Upper lobe of left lung (tissue), 4 donors: ENCODE data around the gene SCYGR2.
"Not testable (repeated sequence)": the region's sequence is repeated elsewhere in the genome, so short reads cannot be mapped to it uniquely, and the experiment has no call there.

Source experiments
- CTCF ChIP-seq, 6 experiments: fragments of 450-650 bp in 4 of 6; fragments of 200-600 bp in 2 of 6; sonication (generic) in 2 of 6; IDR thresholded peaks; one replicate each; pipeline ENCODE4 v1.5.1; 2016 to 2019; ENCODE audit warnings: antibody characterized with exemption in 6 of 6
- EP300 ChIP-seq, 4 donors: sonication (generic); formaldehyde crosslinking; IDR thresholded peaks; one replicate each; pipeline ENCODE4 v1.5.1; 2017; ENCODE audit warnings: antibody characterized with exemption in 4 of 4, control low read depth in 2 of 4

- TF ChIP-seq CTCF, EP300 (IDR thresholded peaks at IDR 0.05): not testable (repeated sequence)
These were observed at the start of gene SCYGR2 for GRCh38 chr2:227598835-227599503.
